ENCODE results near the gene NAT10.
A peak's percentile ranks its signal among the peaks of the same experiment; 100 is the strongest.

The NAT10 gene

GRCh38 chr11:34148504-34149165 is 43.2 kb downstream of the NAT10 start:
- Histone ChIP-seq H3K27me3 (ENCODE audit: insufficient read depth, low read length) (no peaks in the 10 kb centered on the region), H3K4me2 (ENCODE audit: low read length) (no peak overlapping the region), H3K9me3 (ENCODE audit: insufficient read depth, low read depth, low read length) (no peaks in the 10 kb centered on the region), H3K23ac (ENCODE audit: low read length) (no peak overlapping the region), H2AFZ (ENCODE audit: insufficient read depth, low read length, poor library complexity) (no peak overlapping the region), H2BK5ac (ENCODE audit: low read depth, low read length, poor library complexity) (peak overlapping the region; percentile 54), H3K18ac (ENCODE audit: low read length) (no peak overlapping the region), H3K4me1 (ENCODE audit: control insufficient read depth in 1 of 2, insufficient read depth in 2 of 2, low read length in 2 of 2) (peaks cover 13 to 15% of the 10 kb centered on the region in 2 experiments), H4K12ac (ENCODE audit: low read depth, low read length) (no peak overlapping the region), H3K4ac (ENCODE audit: low read depth, low read length) (no peak overlapping the region), H2AK5ac (ENCODE audit: low read length) (no peak overlapping the region), H3K79me1 (ENCODE audit: low read length) (no peaks in the 10 kb centered on the region), H4K91ac (ENCODE audit: low read depth, low read length) (no peak overlapping the region), H2BK120ac (ENCODE audit: insufficient read depth, low read length, poor library complexity) (no peak overlapping the region), H2BK12ac (ENCODE audit: low read length) (no peak overlapping the region), H3K14ac (ENCODE audit: low read length) (no peak overlapping the region), H3K27ac (ENCODE audit: low read depth, low read length) (peak overlapping the region; percentile 50), H3K36me3 (ENCODE audit: control insufficient read depth in 1 of 2, insufficient read depth in 2 of 2, low read length in 2 of 2) (peaks cover 52% of the 10 kb centered on the region in 2 experiments), H3K4me3 (ENCODE audit: low read depth, low read length) (no peak overlapping the region), H4K8ac (ENCODE audit: low read depth, low read length) (no peak overlapping the region), H3K9ac (ENCODE audit: low read length) (no peak overlapping the region), H3K79me2 (ENCODE audit: control insufficient read depth, insufficient read depth, low read length, poor library complexity) (no peaks in the 10 kb centered on the region)
- no CpG with 5 or more reads among the region's 16 CpGs for WGBS (ENCODE audit: extremely low coverage, insufficient coverage, insufficient read length)
- peak; percentile 33 to 53 for DNase-seq

DNA sequence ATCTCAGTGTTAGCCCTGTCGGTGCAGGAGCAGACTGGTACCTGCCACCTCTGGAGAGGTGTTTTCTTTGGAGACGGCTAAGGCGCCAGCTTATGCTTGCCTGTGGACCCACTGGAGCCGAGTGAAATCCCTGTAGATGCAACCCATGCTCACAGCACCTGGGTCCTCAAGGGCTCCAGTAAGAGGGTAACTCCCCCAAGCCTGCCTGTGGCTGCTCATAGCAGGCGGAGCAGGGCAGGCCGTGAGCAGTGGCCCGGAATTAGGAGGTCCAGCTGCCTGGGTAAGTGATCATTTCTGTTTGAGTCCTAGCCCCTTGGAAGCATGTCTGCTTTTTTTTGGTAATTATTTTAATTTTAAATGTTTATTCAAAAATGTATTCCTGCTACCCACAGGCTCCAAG is 43.8 kb downstream of the NAT10 start:
- H3K36me3 ChIP-seq (ENCODE audit: control insufficient read depth in 1 of 2, insufficient read depth in 2 of 2, low read length in 2 of 2), result peaks cover 55 to 57% of the 10 kb centered on the region in 2 experiments

DNA sequence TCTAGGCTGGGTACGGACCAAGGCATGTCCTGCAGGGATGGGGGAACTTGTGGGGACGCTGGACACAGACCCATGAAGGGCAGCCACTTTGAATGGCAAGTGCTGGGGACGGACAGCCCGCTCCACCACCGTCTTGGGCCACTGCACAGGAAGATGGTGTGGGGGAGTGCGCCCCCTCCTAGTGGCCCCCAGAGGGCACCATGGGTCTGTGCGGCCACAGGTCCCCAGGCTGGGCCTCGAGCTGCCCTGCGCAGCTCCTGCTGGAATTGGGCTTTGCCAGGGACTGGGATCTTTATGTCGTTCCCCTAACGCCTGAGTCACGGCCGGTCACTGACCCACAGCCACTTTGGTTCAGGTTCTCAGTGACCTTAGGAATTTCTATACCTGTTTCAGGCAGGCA is 44.4 kb downstream of the NAT10 start:
- H3K4me2 ChIP-seq (ENCODE audit: low read length), result no peak overlapping the region
- no peak overlapping the region for H3K9ac ChIP-seq (ENCODE audit: low read length)
- no peak overlapping the region for H4K8ac ChIP-seq (ENCODE audit: low read depth, low read length)
- no peak overlapping the region for H2AK5ac ChIP-seq (ENCODE audit: low read length)
- H3K9me3 ChIP-seq (ENCODE audit: insufficient read depth, low read depth, low read length), result no peaks in the 10 kb centered on the region
- no CpG with 5 or more reads among the region's 13 CpGs for whole genome bisulfite sequencing (ENCODE audit: extremely low coverage, insufficient coverage, insufficient read length)
- no peak overlapping the region for H2AFZ ChIP-seq (ENCODE audit: insufficient read depth, low read length, poor library complexity)
- H3K4me1 ChIP-seq (ENCODE audit: control insufficient read depth in 1 of 2, insufficient read depth in 2 of 2, low read length in 2 of 2), result peaks cover 13 to 15% of the 10 kb centered on the region in 2 experiments
- no peak overlapping the region for H3K4me3 ChIP-seq (ENCODE audit: low read depth, low read length)
- H3K4ac ChIP-seq (ENCODE audit: low read depth, low read length), result no peak overlapping the region
- no peaks in the 10 kb centered on the region for H3K27me3 ChIP-seq (ENCODE audit: insufficient read depth, low read length)
- no peak overlapping the region for H4K12ac ChIP-seq (ENCODE audit: low read depth, low read length)
- no peak overlapping the region for H3K14ac ChIP-seq (ENCODE audit: low read length)
- H3K27ac ChIP-seq (ENCODE audit: low read depth, low read length), result no peak overlapping the region
- H4K91ac ChIP-seq (ENCODE audit: low read depth, low read length), result peak overlapping the region; percentile 6
- H2BK12ac ChIP-seq (ENCODE audit: low read length), result peak overlapping the region; percentile 27
- no peak overlapping the region for H2BK5ac ChIP-seq (ENCODE audit: low read depth, low read length, poor library complexity)
- H3K23ac ChIP-seq (ENCODE audit: low read length), result no peak overlapping the region
- DNase-seq, result peak in 1 of 2 donors; percentile 29
- H3K18ac ChIP-seq (ENCODE audit: low read length), result no peak overlapping the region
- H3K36me3 ChIP-seq (ENCODE audit: control insufficient read depth in 1 of 2, insufficient read depth in 2 of 2, low read length in 2 of 2), result peaks cover 59 to 61% of the 10 kb centered on the region in 2 experiments
- H3K79me2 ChIP-seq (ENCODE audit: control insufficient read depth, insufficient read depth, low read length, poor library complexity), result no peaks in the 10 kb centered on the region
- peak overlapping the region; percentile 37 for H2BK120ac ChIP-seq (ENCODE audit: insufficient read depth, low read length, poor library complexity)
- H3K79me1 ChIP-seq (ENCODE audit: low read length), result no peaks in the 10 kb centered on the region

More for the DNA sequence above, 43.8 kb downstream of the NAT10 start:
- H3K23ac ChIP-seq (ENCODE audit: low read length), result no peak overlapping the region
- H3K4me3 ChIP-seq (ENCODE audit: low read depth, low read length), result no peak overlapping the region
- no peak overlapping the region for H2AFZ ChIP-seq (ENCODE audit: insufficient read depth, low read length, poor library complexity)
- H2AK5ac ChIP-seq (ENCODE audit: low read length), result no peak overlapping the region
- H3K27me3 ChIP-seq (ENCODE audit: insufficient read depth, low read length), result no peaks in the 10 kb centered on the region
- H3K4me1 ChIP-seq (ENCODE audit: control insufficient read depth in 1 of 2, insufficient read depth in 2 of 2, low read length in 2 of 2), result peaks cover 13 to 15% of the 10 kb centered on the region in 2 experiments
- no peak overlapping the region for H3K4me2 ChIP-seq (ENCODE audit: low read length)
- peak overlapping the region; percentile 18 for H3K27ac ChIP-seq (ENCODE audit: low read depth, low read length)
- no peak overlapping the region for H3K14ac ChIP-seq (ENCODE audit: low read length)
- DNase-seq, result no peak
- H3K18ac ChIP-seq (ENCODE audit: low read length), result no peak overlapping the region
- no peak overlapping the region for H3K4ac ChIP-seq (ENCODE audit: low read depth, low read length)
- no peak overlapping the region for H2BK5ac ChIP-seq (ENCODE audit: low read depth, low read length, poor library complexity)
- H3K79me1 ChIP-seq (ENCODE audit: low read length), result no peaks in the 10 kb centered on the region
- no peaks in the 10 kb centered on the region for H3K9me3 ChIP-seq (ENCODE audit: insufficient read depth, low read depth, low read length)
- no CpG with 5 or more reads among the region's 7 CpGs for WGBS (ENCODE audit: extremely low coverage, insufficient coverage, insufficient read length)
- no peak overlapping the region for H3K9ac ChIP-seq (ENCODE audit: low read length)
- no peak overlapping the region for H2BK12ac ChIP-seq (ENCODE audit: low read length)
- H2BK120ac ChIP-seq (ENCODE audit: insufficient read depth, low read length, poor library complexity), result no peak overlapping the region
- H4K91ac ChIP-seq (ENCODE audit: low read depth, low read length), result no peak overlapping the region
- no peak overlapping the region for H4K8ac ChIP-seq (ENCODE audit: low read depth, low read length)
- no peak overlapping the region for H4K12ac ChIP-seq (ENCODE audit: low read depth, low read length)
- no peaks in the 10 kb centered on the region for H3K79me2 ChIP-seq (ENCODE audit: control insufficient read depth, insufficient read depth, low read length, poor library complexity)

DNA sequence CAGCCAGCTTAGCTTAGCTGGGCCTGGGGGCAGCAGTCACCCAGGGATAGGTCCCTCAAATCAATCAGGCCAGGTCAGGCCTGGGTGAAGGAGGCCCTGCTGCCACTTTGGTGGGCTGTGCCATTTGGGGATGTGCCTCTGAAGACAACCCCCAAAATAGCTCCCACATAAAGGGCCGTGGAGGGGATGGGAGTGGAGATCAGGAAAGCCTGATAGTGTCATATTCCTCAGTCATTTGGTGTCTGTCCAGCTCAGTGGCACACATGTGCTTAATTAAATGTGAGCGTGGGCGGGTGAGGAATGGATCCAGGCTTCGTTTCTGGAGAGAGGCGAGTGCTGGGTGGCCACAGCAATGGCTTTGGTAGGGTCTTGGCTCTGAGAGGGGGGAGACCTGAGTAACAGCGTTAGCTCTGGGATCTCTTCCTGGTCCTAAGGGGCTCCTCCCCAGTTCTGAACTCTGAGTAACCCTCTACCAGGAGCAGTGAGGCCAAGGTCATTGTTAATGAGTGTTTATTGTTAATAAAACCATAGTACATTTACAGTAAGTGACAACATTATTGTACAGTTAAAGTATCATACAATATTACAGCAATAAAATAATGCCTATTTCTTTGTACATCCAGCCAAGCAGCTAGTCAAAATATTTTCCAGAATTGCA is 45.2 kb downstream of the NAT10 start:
- no peaks in the 10 kb centered on the region for H3K79me2 ChIP-seq (ENCODE audit: control insufficient read depth, insufficient read depth, low read length, poor library complexity)
- DNase-seq, result no peak
- no peak overlapping the region for H3K23ac ChIP-seq (ENCODE audit: low read length)
- no CpG with 5 or more reads among the region's 6 CpGs for WGBS (ENCODE audit: extremely low coverage, insufficient coverage, insufficient read length)
- peaks cover 63 to 64% of the 10 kb centered on the region in 2 experiments for H3K36me3 ChIP-seq (ENCODE audit: control insufficient read depth in 1 of 2, insufficient read depth in 2 of 2, low read length in 2 of 2)
- no peak overlapping the region for H2AFZ ChIP-seq (ENCODE audit: insufficient read depth, low read length, poor library complexity)
- H3K9me3 ChIP-seq (ENCODE audit: insufficient read depth, low read depth, low read length), result peaks cover under 1% of the 10 kb centered on the region
- H3K27me3 ChIP-seq (ENCODE audit: insufficient read depth, low read length), result no peaks in the 10 kb centered on the region
- H3K14ac ChIP-seq (ENCODE audit: low read length), result no peak overlapping the region
- H3K4ac ChIP-seq (ENCODE audit: low read depth, low read length), result no peak overlapping the region
- H2BK120ac ChIP-seq (ENCODE audit: insufficient read depth, low read length, poor library complexity), result no peak overlapping the region
- no peaks in the 10 kb centered on the region for H3K79me1 ChIP-seq (ENCODE audit: low read length)
- peaks cover 13 to 15% of the 10 kb centered on the region in 2 experiments for H3K4me1 ChIP-seq (ENCODE audit: control insufficient read depth in 1 of 2, insufficient read depth in 2 of 2, low read length in 2 of 2)
- no peak overlapping the region for H2BK5ac ChIP-seq (ENCODE audit: low read depth, low read length, poor library complexity)
- no peak overlapping the region for H4K8ac ChIP-seq (ENCODE audit: low read depth, low read length)
- peak overlapping the region; percentile 14 for H2BK12ac ChIP-seq (ENCODE audit: low read length)
- H2AK5ac ChIP-seq (ENCODE audit: low read length), result no peak overlapping the region
- H3K27ac ChIP-seq (ENCODE audit: low read depth, low read length), result no peak overlapping the region
- H3K9ac ChIP-seq (ENCODE audit: low read length), result no peak overlapping the region
- no peak overlapping the region for H3K4me3 ChIP-seq (ENCODE audit: low read depth, low read length)
- no peak overlapping the region for H3K18ac ChIP-seq (ENCODE audit: low read length)
- no peak overlapping the region for H4K91ac ChIP-seq (ENCODE audit: low read depth, low read length)
- no peak overlapping the region for H3K4me2 ChIP-seq (ENCODE audit: low read length)
- no peak overlapping the region for H4K12ac ChIP-seq (ENCODE audit: low read depth, low read length)

All from trophoblast cell (in vitro differentiated cells and primary cell).